IPS-NIHi11 (cell line): ENCODE results near the gene BUD23.
"Not testable (repeated sequence)": the region's sequence is repeated elsewhere in the genome, so short reads cannot be mapped to it uniquely, and the experiment has no call there.

Source experiments
- DNase-seq: peaks from one replicate; pipeline ENCODE4 v3.0.0; 2012; ENCODE audit warnings: mixed read lengths, low spot score

Gene BUD23

GRCh38 chr7:73683056-73683787 lies at the start of gene BUD23, which contains the start of gene DNAJC30:
Gene BUD23, plus strand, starts transcription at chr7:73683597. Its CDS starts 29 bp downstream, at chr7:73683626.
Gene DNAJC30, minus strand, starts transcription at chr7:73683453. Its CDS starts 30 bp downstream, at chr7:73683423.
- peak; percentile 98 for DNase-seq

- no peak for DNase-seq
These were observed 49.6 kb upstream of the BUD23 start for GRCh38 chr7:73633844-73634243.

- no peak for DNase-seq
These were observed 47.8 kb upstream of the BUD23 start for GRCh38 chr7:73635428-73636200.

GRCh38 chr7:73638911-73639310 lies 44.5 kb upstream of the BUD23 start:
- no peak for DNase-seq

GRCh38 chr7:73642834-73643233 lies 40.6 kb upstream of the BUD23 start:
- DNase-seq, result no peak

GRCh38 chr7:73644688-73645286 lies 38.6 kb upstream of the BUD23 start:
- no peak for DNase-seq

GRCh38 chr7:73645643-73646174 lies 37.7 kb upstream of the BUD23 start:
- no peak for DNase-seq

GRCh38 chr7:73646785-73647724 lies 36.3 kb upstream of the BUD23 start:
- no peak for DNase-seq

GRCh38 chr7:73647725-73648592 lies 35.4 kb upstream of the BUD23 start:
- DNase-seq, result peak; percentile 72

GRCh38 chr7:73648593-73649332 lies 34.6 kb upstream of the BUD23 start:
- no peak for DNase-seq

GRCh38 chr7:73649576-73649975 lies 33.8 kb upstream of the BUD23 start:
- no peak for DNase-seq

- DNase-seq, result no peak
These were observed 32.9 kb upstream of the BUD23 start for GRCh38 chr7:73650524-73650923.

- no peak for DNase-seq
These were observed 30.9 kb upstream of the BUD23 start for GRCh38 chr7:73652541-73652949.

GRCh38 chr7:73655309-73655708 lies 28.1 kb upstream of the BUD23 start:
- not testable (repeated sequence) for DNase-seq

GRCh38 chr7:73659983-73660382 lies 23.4 kb upstream of the BUD23 start:
- no peak for DNase-seq

GRCh38 chr7:73660594-73660993 lies 22.8 kb upstream of the BUD23 start:
- DNase-seq, result not testable (repeated sequence)

GRCh38 chr7:73663033-73663432 lies 20.4 kb upstream of the BUD23 start:
- DNase-seq, result no peak

GRCh38 chr7:73667344-73668102 lies 15.9 kb upstream of the BUD23 start, which contains the start of gene VPS37D:
Gene VPS37D, plus strand, starts transcription at chr7:73667831. Its CDS starts 128 bp downstream, at chr7:73667959.
- peak; percentile 99 for DNase-seq
